ENCODE results near the gene ACVRL1.

ACVRL1 gene

DNA sequence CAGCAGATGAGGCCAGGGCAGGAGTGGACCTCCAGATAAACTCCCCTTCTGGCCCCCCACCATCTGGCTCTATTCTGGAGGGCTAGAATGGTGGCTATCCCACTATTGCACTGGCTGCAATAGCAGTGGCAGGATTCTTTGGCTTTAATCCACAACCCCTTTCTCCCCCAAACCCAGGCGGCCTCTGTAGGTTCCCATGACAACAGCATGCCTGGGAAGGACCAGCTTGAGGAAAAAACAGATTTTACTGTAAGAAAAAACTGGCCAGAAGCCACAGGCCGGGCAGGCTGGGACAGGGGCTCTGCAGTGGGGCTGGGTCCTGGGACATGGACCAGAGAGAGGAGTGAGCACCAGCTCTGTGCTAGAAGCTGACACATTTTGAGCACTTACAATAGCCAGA, 30.6 kb downstream of the ACVRL1 start:
- DNase-seq (ENCODE audit: low read depth): no peak
- TF ChIP-seq, protein P1, sequence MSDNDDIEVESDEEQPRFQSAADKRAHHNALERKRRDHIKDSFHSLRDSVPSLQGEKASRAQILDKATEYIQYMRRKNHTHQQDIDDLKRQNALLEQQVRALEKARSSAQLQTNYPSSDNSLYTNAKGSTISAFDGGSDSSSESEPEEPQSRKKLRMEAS (IDR thresholded peaks at IDR 0.05; ENCODE audit: low read depth, low read length): no peak
- TF ChIP-seq, protein P2, sequence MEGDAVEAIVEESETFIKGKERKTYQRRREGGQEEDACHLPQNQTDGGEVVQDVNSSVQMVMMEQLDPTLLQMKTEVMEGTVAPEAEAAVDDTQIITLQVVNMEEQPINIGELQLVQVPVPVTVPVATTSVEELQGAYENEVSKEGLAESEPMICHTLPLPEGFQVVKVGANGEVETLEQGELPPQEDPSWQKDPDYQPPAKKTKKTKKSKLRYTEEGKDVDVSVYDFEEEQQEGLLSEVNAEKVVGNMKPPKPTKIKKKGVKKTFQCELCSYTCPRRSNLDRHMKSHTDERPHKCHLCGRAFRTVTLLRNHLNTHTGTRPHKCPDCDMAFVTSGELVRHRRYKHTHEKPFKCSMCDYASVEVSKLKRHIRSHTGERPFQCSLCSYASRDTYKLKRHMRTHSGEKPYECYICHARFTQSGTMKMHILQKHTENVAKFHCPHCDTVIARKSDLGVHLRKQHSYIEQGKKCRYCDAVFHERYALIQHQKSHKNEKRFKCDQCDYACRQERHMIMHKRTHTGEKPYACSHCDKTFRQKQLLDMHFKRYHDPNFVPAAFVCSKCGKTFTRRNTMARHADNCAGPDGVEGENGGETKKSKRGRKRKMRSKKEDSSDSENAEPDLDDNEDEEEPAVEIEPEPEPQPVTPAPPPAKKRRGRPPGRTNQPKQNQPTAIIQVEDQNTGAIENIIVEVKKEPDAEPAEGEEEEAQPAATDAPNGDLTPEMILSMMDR (IDR thresholded peaks at IDR 0.05; ENCODE audit: low read depth, low read length): no peak
- TF ChIP-seq POLR2A (IDR thresholded peaks at IDR 0.05; ENCODE audit: extremely low read depth, insufficient read length): no peak
- no peak for TF ChIP-seq MYC (IDR thresholded peaks at IDR 0.05; ENCODE audit: low read depth, low read length)
- no peak overlapping the region for H3K4me3 ChIP-seq (ENCODE audit: low read depth, low read length)

DNA sequence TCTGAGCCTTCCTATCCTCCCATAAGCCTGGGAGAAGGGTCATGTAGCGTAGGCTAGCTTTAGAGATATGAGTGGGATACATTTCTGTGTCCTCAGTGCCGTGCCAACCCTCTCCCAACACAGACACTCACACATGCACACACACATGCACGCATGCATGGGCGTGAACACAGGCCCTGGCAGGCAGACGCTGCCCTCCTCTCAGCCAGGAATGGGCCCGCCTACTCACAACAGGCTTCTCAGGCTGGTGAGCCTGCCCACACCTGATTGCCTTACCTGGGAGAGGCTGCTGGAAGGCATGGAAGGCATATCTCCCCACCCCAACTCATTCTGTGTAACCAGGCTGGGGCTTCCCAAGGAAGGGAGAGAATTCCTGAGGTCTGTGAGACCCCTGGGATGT, 31.4 kb downstream of the ACVRL1 start:
- no peak overlapping the region for H3K4me3 ChIP-seq (ENCODE audit: low read depth, low read length)
- DNase-seq (ENCODE audit: low read depth): no peak
- TF ChIP-seq POLR2A (IDR thresholded peaks at IDR 0.05; ENCODE audit: extremely low read depth, insufficient read length) (no peak), MYC (IDR thresholded peaks at IDR 0.05; ENCODE audit: low read depth, low read length) (no peak)
- TF ChIP-seq, protein P2 (IDR thresholded peaks at IDR 0.05; ENCODE audit: low read depth, low read length): no peak
- TF ChIP-seq, protein P1 (IDR thresholded peaks at IDR 0.05; ENCODE audit: low read depth, low read length): no peak

DNA sequence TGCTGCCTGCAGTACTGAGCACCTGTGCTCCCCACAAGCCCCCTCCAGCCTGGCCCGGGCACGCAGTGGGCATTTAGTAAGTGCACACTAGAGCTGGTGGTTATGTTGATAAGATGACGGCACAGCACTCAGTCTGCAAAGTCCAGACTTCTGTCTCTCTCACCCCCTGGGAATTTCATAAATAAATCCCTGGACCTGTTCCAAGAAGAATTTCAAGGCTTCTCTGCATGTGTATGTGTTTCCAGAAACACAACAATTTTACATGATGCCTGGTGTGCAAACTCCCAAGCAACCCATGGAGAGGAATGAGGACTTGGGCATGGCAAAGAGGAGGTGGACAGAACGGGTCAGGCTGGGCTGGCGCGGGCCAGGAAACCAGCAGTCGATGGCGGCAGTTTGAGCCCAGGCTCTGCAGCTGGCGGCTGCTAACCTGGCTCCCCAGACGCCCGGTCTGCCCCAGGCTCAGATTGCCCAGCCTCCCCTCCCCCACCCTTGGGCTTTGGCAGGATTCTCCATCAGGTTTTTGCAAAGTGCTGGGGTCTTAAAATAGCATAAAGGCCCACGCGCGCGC, 33.8 kb downstream of the ACVRL1 start:
- H3K4me3 ChIP-seq (ENCODE audit: low read depth, low read length): no peak overlapping the region
- TF ChIP-seq MYC (IDR thresholded peaks at IDR 0.05; ENCODE audit: low read depth, low read length) (no peak), POLR2A (IDR thresholded peaks at IDR 0.05; ENCODE audit: extremely low read depth, insufficient read length) (no peak)
- TF ChIP-seq, protein P1 (IDR thresholded peaks at IDR 0.05; ENCODE audit: low read depth, low read length): no peak
- TF ChIP-seq, protein P2 (IDR thresholded peaks at IDR 0.05; ENCODE audit: low read depth, low read length): no peak
- DNase-seq (ENCODE audit: low read depth): no peak

DNA sequence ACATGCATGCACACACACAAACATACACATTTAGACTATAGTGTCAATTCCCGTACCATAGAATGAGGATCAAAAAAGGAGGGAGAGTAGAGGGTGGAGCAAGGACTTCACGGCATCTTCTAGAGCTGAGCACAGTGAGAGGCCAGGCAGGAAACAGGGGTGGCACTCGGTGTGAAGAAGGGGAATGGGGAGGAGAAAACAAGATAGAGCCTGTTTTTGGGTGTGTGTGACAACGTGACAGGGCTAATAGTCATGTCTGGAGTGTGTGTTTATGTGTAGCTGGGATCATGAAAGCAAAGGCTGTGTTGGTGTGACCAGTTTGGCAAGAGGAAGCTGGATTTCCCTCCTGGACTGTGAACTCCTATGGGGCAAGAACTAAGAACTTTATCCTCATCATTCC, 34.3 kb downstream of the ACVRL1 start:
- no peak for DNase-seq (ENCODE audit: low read depth)

DNA sequence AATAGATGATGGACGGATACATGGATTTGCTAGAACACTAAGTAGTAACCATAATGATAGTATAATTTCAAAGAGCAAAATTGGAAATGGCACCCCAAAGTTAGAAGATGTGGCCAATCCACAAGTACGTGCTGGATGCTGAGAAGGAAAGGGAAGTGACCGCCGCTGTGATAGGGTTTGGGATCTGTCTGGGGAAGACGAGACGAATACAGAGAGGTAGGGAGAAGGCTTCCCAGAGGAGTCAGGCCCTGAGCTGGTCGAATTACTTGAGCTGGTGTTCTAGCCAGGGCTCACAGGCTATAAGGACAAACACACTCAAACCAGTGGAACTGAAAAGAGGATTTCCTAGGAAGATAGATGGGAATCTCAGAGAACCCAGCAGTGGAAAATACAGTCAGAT, 34.8 kb downstream of the ACVRL1 start:
- H3K4me3 ChIP-seq (ENCODE audit: low read depth, low read length): no peak overlapping the region
- TF ChIP-seq, protein P1 (IDR thresholded peaks at IDR 0.05; ENCODE audit: low read depth, low read length): no peak
- no peak for TF ChIP-seq MYC (IDR thresholded peaks at IDR 0.05; ENCODE audit: low read depth, low read length)
- TF ChIP-seq, protein P2 (IDR thresholded peaks at IDR 0.05; ENCODE audit: low read depth, low read length): no peak
- no peak for TF ChIP-seq POLR2A (IDR thresholded peaks at IDR 0.05; ENCODE audit: extremely low read depth, insufficient read length)
- DNase-seq (ENCODE audit: low read depth): no peak

More for the DNA sequence above, 34.3 kb downstream of the ACVRL1 start:
- no peak overlapping the region for H3K4me3 ChIP-seq (ENCODE audit: low read depth, low read length)
- TF ChIP-seq, protein P1 (IDR thresholded peaks at IDR 0.05; ENCODE audit: low read depth, low read length): no peak
- TF ChIP-seq MYC (IDR thresholded peaks at IDR 0.05; ENCODE audit: low read depth, low read length): no peak

DNA sequence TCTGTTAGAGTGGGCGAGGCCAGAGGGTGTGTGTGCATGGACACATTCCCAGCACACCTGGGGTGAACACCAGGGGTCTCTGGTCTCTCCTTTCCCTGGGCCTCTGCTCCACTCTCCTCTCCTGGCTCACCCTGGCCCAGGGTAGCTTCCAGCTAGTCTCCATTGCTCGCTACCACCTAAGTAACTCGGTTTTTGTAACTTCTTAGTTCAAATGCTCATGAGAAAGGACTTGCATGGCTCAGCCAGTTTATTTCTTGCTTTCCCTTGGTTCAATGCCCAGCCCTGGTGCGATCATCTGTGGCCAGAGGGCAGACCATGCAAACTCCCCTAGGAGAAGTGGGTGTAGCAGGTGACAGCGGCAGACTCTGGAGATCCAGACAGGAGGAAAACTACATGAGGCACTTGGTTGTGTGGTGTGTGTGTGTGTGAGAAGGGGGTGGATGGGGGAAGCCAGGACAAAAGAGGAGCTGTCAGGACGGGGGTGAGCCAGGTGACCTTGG, 35.2 kb downstream of the ACVRL1 start:
- no peak overlapping the region for H3K4me3 ChIP-seq (ENCODE audit: low read depth, low read length)
- no peak for DNase-seq (ENCODE audit: low read depth)
- TF ChIP-seq, protein P1 (IDR thresholded peaks at IDR 0.05; ENCODE audit: low read depth, low read length): no peak
- TF ChIP-seq POLR2A (IDR thresholded peaks at IDR 0.05; ENCODE audit: extremely low read depth, insufficient read length) (no peak), MYC (IDR thresholded peaks at IDR 0.05; ENCODE audit: low read depth, low read length) (no peak)
- TF ChIP-seq, protein P2 (IDR thresholded peaks at IDR 0.05; ENCODE audit: low read depth, low read length): no peak
